22Rv1 (cell line): ENCODE results near the gene TRMT1.

Experiments
- H3K27ac ChIP-seq: fragments of 450-650 bp; 2 replicates; pipeline ENCODE4 v1.5.1; 2017
- CTCF ChIP-seq: fragments of 450-650 bp; IDR thresholded peaks from 2 replicates; pipeline ENCODE4 v1.5.1; 2017; ENCODE audit warnings: mild to moderate bottlenecking
- ZFX ChIP-seq: fragments of 450-650 bp; IDR thresholded peaks from 2 replicates; pipeline ENCODE4 v1.6.1; 2017; ENCODE audit warnings: antibody characterized with exemption, borderline replicate concordance

The TRMT1 gene

GRCh38 chr19:13069415-13070359 lies 46.9 kb downstream of the TRMT1 start:
- no peak for TF ChIP-seq ZFX
- no peak for TF ChIP-seq CTCF
- H3K27ac ChIP-seq = peak overlapping the region; percentile 39; the same call in 1 of the 2 replicates

GRCh38 chr19:13068085-13068846 lies 48.3 kb downstream of the TRMT1 start:
- TF ChIP-seq ZFX (no peak), CTCF (no peak)
- peak overlapping the region; percentile 17; the same call in 1 of the 2 replicates for H3K27ac ChIP-seq

- peak overlapping the region; percentile 17; the same call in 1 of the 2 replicates for H3K27ac ChIP-seq
- TF ChIP-seq ZFX = no peak
- no peak for TF ChIP-seq CTCF
Measured at GRCh38 chr19:13066933-13067807, 49.4 kb downstream of the TRMT1 start.

- no peak for TF ChIP-seq CTCF
- H3K27ac ChIP-seq = peak overlapping the region; percentile 68; the same call in 1 of the 2 replicates
Measured at GRCh38 chr19:13066226-13066625, 50.3 kb downstream of the TRMT1 start.

GRCh38 chr19:13064092-13064489 lies 52.4 kb downstream of the TRMT1 start:
- peak overlapping the region; percentile 68 for H3K27ac ChIP-seq
- TF ChIP-seq ZFX = no peak
- no peak for TF ChIP-seq CTCF

- TF ChIP-seq CTCF (no peak), ZFX (no peak)
- peak overlapping the region; percentile 68 for H3K27ac ChIP-seq
Measured at GRCh38 chr19:13063461-13064091, 53.0 kb downstream of the TRMT1 start.
